HG03469 (cell line): ENCODE measurements around the gene ATG9A.

ENCODE experiments used
- ATAC-seq: cut with Tn5 transposase; IDR thresholded peaks from one replicate; pipeline ENCODE4 v1.9.1; 2021; ENCODE audit warnings: mild to moderate bottlenecking, moderate library complexity, moderate number of reproducible peaks; ENCODE audit not compliant: unreplicated experiment

Gene ATG9A

DNA sequence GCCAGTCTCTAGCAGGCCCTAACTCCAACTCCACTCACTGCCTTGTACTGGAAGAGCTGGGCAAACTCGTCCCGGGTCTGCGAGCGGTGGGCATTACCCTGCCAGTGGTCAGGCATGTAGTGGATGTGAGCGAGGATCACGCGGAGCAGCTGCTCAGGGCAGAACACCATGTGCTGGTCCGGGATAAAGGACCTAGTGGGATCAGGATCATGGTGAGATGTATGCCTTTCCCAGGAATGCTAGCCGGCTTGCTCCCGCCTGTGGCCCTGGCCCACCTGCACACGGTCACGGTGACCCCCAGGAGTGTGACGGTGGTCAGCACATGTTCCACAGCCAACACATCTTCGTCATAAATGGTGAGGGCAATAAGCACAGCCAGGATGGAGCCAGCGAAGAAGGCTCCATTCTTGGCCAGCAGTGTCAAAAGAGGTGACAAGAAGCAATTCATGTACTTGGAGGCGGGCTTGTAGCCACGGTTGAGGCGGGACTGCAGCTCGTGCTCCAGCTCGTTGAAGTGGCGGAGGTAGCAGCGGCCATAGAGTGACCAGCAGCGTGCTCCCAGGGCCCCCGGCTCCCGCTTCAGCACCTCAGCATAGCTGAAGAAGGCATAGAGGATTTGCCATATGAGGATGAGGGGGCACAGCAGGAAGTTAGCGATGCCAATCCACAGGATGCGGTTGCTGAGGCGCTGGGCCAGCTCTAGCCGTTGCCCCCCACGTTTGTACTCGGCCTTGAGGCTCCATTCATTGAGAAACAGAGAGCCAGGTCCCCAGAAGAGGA is 5.4 kb downstream of the ATG9A start:
- no peak for ATAC-seq

DNA sequence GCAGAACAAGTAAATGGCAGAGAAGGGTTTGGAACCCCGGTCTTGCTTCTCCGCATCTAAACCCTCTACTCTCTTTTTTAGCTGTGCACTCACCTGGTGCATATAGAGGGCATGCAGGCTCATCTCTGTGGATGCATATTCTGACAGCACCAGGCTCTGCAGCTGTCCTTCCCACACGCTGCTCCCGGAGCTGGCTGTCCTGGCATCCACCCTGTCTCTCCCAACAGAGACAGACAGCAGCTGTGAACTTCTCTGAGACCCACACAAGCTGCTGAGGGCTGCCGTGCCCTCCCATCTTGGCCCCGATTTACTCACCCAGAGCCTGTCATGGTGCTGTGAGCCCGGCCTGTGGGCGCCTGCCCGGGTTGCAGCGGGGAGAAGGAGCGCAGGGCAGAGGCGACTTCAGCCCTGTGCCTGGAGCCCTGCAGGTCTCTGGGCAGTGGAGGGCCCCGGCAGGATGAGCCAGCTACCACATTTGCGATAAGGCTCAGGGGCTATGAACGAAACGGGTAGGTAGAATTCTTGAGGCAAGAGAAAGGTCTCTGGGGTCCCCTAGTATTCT is 7.4 kb downstream of the ATG9A start:
- no peak for ATAC-seq

DNA sequence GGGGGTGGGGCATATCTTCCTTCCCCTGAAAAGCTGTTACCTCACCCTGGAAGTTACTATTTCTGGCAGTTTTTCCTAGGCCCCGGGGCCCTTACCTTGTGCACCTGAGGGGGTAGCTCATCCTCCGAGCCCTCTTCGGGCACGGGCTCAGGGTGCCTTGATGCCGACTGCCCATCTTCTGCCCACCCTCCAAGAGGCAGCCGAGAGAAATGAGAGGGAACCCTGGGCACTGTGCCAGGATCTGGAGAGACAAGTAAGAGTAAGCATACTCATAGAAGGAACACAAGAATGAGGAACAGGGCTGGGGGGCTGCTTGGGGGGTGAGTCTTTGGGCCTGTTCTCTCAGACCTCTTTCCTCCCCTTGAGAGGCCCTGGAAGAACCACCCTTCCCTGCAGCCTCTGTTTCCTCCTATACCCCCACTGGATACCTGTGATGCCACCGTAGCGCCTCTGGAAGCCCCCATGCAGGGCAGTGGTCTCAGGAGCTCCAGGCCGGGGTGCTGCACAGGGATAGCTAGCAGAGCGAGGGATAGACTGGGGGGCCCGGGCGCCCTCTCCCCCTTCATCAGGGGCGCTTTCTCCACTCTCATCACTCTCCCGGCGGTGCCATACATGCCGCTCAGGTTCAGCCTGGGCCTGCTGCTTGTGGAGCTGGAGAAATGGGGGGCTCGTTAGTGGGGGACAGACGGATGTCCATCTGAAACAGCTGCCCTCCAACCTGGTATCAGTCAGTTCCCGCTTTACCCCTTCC is 8.6 kb downstream of the ATG9A start:
- no peak for ATAC-seq

DNA sequence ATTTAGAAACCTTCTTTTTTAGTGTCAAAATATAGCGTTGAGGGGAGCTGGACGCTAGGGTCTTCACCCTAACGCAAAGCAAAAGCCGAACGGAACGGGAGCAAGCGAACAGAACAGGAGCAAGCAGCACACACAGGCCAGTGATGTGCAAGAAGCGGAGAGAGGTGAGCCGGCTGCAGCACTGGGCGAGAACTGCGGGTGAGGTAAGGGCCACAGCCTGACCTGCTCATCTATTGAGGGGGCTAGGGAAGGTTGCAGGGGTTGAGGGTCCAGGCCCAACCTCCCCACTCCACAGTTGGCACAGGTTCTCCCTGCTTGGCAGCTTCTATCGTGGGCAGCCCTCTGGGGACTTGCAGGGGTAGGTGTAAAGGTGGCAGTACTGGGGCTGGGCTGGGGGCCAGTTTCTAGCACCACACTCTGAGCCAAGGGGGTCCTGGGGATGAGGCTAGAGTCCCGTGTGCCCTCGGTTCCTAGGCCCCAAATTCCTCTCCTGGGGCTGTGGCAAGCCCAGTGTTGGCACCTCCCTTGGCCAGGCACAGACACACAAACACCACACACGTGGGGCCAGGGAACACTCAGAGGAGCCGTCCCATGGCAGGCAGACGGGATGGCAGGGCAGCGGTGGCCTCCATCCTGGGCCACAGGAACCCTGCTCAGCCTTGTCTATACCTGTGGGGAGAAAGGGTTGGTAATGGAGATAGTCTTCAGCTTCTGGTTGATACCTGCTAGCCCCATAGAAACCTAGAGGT is 9.5 kb downstream of the ATG9A start:
- no peak for ATAC-seq

DNA sequence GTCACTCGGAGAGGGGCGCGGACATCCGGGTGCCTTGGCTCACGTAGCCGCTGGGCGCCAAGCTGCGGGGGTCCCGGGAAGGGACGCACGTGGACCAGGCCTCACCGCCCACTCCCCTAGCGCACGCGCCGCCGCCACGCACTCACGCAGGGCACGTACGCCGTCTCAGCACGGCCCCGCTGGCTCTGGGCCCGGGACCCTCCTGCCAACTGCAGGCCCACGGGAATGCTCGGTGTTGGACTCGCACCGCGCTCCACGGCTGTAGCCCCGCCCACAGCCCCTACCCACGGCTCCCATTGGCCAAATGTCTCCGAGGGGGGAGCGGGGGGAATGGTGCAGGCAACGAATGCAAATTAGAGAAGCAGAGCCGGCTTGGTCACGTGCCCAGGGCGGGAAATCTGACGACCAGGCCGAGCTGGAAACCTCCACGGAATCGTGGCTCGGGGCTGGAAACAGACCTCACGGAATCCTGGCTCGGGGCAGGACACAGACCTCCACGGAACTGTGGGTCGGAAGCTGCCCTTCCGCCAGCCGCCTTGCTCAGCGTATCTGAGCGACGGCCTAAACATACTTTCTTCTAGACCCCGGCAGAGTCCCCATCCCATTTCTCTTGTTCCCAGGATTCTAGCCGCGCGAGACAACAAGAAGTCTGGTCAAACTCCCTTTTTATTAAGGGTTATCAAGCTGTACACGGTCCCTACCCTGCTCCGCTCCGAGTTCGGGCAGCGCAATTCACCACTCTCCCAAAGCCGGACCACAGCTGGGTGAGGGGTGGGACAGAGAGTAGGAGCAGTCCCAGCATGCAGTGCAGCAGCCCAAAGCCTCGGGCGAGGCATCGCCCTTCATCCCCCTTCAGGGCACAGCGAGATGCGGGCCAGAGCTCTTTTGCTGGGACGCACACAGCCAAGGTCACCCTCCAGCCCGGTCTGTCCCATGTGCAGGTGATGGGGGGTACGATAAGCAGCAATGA is 10.4 kb downstream of the ATG9A start, which contains the start of gene ABCB6:
ABCB6 (minus strand) TSS at position 227 of the 970 bp plus-strand sequence. CDS start 285 bp downstream, outside the sequence.
- no peak for ATAC-seq

DNA sequence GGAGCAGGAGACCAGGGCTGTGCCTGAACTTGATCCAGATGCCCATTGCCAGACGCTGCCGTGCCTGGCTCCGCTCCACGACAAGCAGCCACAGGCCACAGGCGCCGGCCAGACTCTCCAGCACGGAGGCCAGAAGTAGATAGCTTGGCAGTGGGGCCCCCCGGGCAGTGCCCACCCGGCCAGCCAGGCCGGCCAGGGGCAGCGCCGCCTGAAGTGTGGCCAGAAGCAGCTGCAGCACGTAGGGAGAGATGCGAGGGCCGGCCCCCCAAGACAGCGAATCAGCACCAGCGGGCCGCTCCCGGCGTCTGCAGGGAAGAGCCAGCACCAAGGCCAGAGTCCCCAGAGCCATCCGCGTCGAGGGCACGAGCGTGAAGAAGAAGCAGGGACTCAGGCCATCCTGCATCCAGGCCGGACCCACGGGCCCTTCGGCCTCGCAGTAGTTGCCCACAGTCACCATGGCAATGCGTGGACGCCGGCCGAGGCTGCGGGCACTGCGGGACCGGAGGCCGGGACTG is 11.2 kb downstream of the ATG9A start:
- no peak for ATAC-seq

DNA sequence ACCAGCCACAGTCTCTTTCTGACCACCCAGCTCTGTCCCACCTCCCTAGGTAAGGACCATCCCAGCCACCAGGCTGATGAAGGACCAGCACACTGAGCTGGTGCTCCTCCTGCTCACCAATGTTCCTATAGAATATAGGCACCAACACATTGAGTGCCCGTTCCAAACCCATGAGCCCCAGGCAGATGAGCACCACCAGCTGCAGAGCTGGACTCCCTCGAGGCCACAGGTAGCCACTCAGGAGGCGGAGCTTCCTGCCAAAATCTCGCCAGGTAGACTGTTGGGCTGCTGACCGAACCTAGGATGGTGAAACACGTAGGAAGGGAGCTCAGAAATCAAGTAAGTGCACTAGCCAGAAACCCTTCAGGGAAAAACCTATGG is 12.9 kb downstream of the ATG9A start:
- ATAC-seq: no peak

DNA sequence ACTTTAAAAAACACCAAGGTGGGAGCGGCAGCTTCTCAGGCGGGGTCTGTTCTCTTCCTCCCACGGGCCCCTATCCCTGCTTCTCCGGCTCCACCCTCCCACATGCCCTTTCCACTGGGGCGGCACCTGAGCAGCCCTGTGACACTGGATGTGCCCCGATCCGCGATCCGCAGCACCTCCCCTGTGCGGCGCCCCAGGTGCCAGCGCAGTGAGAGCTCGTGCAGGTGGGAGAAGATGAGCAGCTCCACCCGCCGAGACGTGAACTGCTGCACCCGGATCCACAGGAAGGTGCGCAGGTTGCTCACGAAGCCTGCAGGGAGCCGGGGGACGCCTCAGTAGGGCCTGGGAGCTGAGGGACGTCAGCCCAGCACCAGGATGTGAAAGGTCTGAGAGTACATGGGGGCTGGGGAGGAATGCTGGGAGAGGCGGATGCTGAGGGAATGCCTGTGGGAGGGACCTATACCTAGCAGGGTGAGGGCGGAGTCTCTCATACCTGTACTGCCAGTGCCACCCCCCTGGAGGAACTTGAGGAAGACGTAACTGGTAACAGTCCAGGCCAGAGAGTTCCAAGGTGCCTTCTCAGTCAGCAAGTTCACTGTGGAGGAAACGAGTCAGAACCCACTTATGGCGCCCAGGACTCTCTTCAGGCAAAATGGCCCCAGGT is 13.4 kb downstream of the ATG9A start:
- no peak for ATAC-seq

DNA sequence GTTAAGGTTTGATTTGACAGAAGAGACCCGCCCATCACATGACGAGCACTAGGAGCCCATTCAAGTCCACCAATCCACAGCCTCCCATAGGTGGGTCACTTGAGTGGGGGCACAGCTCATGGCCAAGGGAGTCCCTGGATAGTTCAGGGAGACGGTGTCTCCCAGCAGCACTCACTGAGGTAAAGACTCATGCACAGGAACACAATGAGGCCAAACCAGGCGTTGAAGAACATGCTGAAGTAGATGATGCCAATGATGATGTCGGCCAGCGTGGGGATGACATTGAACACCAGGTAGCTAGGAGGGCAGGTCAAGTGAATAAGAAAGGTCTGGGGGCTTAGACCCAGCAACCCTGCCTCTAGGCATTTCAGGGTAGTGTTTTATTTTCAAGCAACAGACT is 14.7 kb downstream of the ATG9A start:
- no peak for ATAC-seq

DNA sequence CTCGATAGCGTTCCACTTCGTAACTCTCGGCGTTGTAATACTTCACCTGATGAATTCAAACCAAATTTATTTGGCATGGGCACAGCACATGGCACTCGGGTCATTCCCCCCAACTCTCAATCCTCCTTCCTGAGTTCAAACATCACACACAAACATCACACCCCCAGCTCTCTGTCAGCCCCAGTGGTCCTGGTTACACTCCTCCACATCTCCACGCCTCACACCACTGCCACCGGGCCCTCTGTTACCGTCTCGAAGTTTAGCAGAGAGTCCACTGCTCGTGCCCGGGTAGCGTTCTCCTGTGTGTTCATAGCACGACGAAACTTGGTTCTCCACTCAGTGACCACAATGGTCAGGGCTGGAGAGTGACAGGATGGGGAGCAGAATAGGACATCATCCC is 15.3 kb downstream of the ATG9A start:
- ATAC-seq: no peak

DNA sequence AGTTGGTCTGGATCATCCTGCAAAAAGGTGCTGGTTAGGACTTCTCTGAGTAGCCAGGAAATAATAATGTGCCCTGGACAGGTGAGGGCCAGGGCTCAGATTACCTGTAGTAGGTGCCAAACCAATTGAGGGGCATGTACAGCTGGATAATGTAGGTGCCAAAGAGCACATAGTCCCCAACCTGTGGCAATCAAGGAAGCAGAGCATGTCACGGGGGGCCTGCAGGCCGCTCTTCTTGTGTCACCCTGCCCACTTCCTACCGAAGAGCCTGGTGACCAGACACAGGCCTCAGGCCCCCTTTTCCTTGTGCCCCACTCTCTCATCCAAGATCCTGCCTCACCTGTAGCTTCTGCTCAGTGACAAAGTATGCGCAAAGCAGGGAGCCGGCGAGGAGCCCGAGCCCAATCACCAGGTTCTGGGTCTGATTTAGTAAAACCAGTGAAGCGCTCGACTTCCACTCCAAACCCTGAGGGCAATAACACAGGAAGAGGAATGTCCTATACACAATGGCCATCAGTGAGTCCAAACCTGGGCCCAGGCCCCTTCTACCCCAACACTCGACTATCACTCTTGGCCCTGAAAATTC is 15.9 kb downstream of the ATG9A start:
- ATAC-seq: no peak

DNA sequence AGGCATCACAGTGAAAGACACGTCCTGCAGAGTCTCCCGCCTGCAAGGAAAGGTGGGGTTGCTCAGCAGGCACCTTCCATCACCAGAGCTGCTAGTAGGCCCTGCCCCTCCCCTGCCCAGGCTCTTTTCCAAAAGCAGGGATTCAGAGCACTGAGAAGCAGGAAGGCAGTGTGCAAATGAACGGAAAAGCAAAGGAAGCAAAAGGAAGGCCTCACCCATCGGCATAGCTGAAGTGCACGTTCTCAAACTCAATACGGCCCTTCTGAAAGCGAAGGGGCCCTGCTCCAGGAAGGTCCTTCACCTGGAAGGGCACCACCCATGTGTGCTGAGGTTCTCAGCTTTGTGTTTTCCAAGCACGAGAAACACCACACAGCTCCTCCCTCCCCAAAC is 16.4 kb downstream of the ATG9A start:
- ATAC-seq: no peak

DNA sequence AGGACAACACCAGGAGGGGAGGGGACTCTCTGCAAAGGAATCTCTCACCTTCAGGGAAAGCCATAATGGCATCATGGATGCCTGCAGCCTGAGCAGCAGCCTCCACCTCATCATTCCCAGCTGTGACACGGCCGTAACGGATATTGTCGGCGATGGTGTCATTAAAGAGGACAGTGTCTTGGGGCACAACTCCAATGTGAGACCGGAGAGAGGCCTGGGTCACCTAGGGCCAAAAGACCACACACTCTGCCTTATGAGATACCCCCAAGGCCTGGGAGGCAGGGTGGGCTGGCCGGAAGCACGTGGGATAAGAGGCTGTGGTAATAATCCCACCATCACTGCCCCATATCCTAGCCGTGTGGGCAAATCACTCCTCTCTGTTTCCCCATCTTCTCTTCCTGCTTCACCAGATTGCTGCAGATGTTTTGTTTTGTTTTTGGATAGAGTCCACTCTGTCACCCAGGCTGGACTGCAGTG is 18.5 kb downstream of the ATG9A start:
- ATAC-seq: no peak

DNA sequence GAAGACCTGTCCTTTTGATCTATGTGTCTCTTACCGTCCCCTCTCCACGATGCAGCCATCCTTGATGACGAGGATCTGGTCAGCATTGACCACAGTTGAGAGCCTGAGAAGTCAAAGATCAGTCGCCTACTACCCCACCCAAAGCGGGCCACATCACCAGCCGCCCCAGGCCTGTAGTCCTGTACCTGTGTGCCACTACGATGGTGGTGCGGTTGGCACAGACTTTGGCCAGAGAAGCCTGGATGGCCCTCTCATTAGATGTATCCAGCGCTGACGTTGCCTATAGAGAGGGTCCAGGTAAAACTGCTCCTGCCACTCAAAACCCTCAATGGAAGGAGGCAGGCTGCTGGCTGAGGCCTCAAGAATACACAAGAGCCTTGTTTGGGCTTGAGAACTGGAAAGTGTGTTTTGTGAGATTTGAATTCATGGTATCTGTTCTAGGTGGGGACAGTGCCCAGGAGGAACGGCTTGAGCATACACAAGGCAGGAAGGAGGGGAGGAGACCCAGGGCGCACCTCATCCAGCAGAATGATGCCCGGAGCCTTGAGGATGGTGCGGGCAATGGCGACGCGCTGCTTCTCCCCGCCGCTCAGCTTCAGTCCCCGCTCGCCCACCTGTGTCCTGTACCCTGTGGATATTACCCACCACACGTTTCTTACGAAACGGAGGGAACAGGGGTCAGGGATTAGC is 19.1 kb downstream of the ATG9A start:
- no peak for ATAC-seq

DNA sequence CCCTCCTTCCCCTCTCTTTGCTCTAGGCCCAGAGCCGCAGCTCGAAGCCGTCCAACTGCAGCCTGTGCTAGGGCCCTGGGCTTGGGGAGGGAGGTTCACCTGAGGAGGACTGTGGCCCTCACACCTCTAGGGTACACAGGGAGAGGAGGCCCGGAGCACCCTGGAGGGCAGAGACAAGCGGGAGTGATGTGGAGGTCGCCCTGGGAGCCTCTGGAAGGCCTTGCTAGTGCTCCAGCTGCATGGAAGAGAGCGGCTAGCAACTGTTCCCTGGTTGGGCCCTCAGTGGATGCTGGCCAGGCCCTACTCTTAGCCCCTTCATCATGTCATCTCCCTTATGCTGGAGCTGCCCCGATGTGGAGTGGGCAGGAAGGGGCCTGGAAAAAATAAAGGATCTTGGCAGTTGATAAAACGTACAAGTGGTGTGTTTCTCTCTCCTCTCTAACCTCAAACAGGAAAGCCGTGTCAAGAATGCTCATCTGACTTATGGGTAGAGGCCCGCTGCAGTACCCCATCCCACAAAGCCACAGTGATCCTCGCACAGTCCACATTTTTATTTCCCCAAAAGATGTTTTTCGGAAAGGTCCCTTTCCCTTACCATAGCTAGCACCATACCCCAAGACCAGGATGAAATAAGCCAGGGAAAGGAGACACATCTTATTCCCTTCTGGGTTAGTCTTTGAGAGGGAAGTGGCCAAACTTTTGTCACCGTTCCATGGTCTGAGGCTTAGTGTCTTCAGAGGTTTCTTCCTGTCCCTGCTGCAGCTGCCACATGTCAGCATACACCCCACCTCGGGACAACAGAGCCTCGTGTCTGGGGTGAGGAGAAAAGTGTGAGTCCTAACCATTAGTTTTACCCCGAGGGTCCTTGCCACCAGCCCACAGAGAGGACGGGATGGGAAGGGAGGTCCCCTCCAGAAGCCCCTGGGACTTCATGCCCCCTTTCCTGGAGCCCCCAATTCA is 19.9 kb downstream of the ATG9A start:
- ATAC-seq: no peak

DNA sequence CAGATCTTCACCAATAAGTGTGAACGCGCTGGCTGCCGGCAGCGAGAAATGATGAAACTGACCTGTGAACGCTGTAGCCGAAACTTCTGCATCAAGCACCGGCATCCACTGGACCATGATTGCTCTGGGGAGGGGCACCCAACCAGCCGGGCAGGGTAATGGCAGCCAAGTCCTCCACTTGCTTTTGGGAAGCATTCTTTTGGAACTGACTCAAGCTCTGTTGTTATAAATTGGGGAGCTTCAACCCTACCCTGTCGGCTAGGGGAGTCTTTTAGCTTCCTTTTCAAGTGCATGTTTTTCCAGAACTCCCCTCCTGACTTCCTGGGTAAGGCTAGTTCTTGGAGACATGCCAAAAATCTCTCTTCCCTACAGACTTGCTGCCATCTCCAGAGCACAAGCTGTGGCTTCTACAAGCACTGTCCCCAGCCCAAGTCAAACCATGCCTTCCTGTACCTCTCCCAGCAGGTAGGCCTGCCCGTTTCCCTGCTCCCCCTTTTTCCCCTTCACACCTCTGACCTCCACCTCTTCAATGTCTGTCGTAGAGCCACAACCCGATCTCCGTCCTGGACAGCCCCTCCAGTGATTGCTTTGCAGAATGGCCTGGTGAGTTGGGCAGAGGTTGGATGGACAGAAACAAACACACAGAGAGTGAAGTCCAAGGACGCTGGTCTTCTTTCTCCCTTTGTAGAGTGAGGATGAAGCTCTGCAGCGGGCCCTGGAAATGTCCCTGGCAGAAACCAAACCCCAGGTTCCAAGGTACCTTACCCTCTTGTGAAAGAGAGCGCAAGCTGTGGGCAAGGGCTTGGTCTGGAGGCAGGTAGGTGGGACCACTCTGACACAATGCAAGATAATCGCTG is 21.3 kb downstream of the ATG9A start:
- ATAC-seq: no peak
